SK-N-MC (cell line): ENCODE measurements around the gene MRPL44.

Source experiments
- EZH2 ChIP-seq: fragments of 200-600 bp; sonication (generic); IDR thresholded peaks from one replicate; pipeline ENCODE4 v1.6.1; 2017; ENCODE audit warnings: antibody characterized with exemption
- FOXP2 ChIP-seq: optimal IDR thresholded peaks from 2 replicates; pipeline ENCODE3; 2011; ENCODE audit warnings: mild to moderate bottlenecking, moderate library complexity; ENCODE audit not compliant: insufficient read depth; ENCODE audit errors: extremely low read length, control extremely low read depth
- POLR2AphosphoS5 ChIP-seq: IDR thresholded peaks from 2 replicates; pipeline ENCODE4 v1.6.1; 2012; ENCODE audit warnings: mild to moderate bottlenecking, low read depth, low read length, borderline replicate concordance

DNA sequence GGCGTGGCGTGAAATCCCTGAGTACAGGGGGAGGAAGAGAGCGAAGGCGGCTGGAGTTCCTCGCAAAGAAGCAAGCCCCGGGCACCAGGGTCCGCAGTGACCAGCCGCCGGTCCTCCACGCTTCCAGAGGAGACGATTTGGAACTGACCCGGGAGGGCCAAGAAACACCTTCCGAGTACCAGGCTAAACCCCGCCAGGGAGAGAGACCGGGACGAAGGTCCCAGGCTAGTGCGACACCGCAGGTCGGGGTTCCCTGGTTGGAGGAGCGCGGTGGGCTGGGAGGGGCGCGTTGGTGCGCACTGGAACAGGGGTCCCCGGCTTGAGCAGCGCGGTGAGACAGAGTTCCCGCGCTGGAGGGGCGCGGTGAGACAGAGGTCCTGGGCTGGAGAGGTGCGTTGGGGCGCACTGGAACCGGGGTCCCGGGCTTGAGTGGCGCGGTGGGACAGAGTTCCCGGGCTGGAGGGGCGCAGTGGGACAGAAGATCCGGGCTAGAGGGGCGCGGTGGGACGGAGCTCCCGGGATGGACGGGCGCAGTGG, 13.0 kb upstream of the MRPL44 start:
- TF ChIP-seq EZH2 (no peak), FOXP2 (no peak), POLR2AphosphoS5 (no peak)
